Stimulated activated CD8-positive, alpha-beta memory T cell treated with anti-CD3 and anti-CD28 coated beads, Interleukin-7, amount 100 ng/mL, for 48 hours (primary cell): Measurements from ENCODE around the gene LPP.

Experiments used
- DNase-seq, 2 donors: peaks; one replicate each; pipeline ENCODE4 v3.0.0-alpha.2; 2020; ENCODE audit warnings: low read depth in 1 of 2; ENCODE audit errors: extremely low read depth in 1 of 2

The LPP gene

GRCh38 chr3:188796122-188796631, 642.2 kb downstream of the LPP start:
- DNase-seq = no peak

GRCh38 chr3:188797045-188797444, 643.1 kb downstream of the LPP start:
- no peak for DNase-seq

DNA sequence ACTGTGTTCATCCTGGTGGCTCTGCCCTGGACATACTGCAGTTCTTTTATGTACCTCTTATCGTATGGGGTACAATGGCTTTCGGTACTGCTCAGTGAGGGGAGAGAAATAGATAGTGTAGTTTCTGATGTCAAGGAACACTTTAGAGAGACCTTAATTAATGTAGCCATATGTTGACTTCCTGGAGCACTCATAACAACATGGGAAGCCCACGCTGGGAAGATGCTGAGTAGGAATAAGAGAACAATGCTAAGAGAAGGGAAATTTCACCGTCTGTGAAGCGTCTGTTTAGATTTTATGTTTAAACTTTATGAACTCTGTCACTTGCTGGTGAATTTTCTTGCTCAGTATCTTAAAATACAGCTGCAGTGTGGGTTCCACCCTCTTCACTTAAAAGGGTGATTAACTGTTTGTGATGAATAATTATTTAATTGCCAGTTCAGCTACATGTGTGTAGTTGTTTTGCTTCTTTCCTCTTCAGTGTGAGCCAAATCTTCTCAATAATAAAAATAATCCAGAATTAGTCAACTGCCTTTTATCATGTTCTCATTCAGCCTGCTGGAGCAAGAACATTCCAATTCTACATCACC, 644.7 kb downstream of the LPP start:
- DNase-seq = no peak

GRCh38 chr3:188801393-188801792, 647.4 kb downstream of the LPP start:
- DNase-seq = no peak

DNA sequence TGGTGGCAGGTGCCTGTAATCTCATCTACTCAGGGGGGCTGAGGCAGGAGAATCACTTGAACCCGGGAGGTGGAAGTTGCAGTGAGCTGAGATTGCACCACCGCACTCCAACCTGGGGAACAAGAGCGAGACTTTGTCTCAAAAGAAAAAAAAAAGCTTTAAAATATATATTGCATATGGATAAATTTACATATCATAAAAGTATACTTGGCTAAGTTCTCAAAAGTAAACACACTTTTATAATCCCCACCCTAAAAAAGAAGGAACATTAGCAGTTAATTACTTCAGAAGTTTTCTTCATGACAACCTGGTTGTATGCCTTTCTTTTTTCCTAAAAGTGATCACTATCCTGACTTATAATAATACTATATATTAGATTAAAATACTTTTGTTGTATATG, 648.7 kb downstream of the LPP start:
- no peak for DNase-seq

- DNase-seq = no peak
Measured at GRCh38 chr3:188807006-188807405, 653.0 kb downstream of the LPP start.

- no peak for DNase-seq
Measured at GRCh38 chr3:188812198-188812597, 658.2 kb downstream of the LPP start.

DNA sequence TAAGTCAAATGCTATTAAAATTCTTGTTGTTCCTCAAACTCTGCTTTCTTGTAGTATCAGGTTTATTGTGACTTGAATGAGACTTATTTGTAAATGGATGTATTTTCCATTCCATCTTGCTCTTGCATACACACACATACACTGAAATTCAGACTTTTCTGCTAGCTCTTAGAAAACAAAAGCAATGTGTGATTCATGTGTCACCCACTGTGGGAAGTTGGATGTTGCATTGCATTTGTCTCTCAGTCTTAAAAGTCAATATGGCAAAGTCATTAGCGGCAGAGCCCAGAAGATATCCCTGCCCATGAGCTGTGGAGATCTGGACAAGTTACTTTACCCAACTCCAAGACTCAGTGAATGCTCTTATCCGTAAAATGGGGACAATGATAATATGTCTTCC, 660.6 kb downstream of the LPP start:
- no peak for DNase-seq

GRCh38 chr3:188817103-188817934, 663.4 kb downstream of the LPP start:
- no peak for DNase-seq

- DNase-seq = no peak
Measured at GRCh38 chr3:188817935-188818269, 663.9 kb downstream of the LPP start.

DNA sequence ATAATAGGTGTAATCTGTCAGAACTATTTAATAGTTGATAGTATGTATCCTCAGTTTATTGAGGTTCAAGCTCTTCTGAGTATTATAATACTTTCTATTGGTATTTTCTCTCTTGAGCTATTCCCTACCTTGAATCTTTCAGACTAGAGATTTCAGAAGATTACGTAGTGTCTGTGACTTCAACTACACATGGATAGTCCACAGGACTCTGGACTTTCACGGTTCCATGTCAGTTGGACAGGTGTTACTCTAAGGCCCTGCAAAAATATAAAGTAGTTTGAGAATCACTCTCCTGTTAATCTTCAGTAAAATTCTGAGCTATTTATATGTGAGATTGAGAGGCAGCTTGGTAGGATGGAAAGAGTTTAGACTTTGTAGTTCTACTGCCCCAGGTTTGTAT, 664.3 kb downstream of the LPP start:
- DNase-seq = no peak

GRCh38 chr3:188819939-188820338, 666.0 kb downstream of the LPP start:
- no peak for DNase-seq

DNA sequence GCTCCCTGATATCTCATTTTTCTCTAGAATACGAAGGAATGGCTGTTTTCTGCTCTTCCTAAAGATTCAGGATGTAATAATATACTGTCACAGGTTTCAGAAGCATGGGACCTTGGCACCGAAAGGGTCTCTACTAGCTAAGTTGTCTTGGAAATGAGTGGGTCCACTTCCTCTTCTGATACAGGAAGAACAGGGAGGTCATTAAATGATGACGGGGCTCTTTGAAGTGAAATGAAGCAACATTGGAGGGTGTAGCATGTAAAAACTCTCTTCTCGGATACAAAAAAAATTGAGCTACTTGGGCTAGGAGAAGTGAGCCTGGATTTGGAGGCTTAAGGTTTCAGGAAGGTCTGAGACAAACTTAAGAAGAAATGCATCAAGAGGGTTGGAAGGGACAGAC, 668.0 kb downstream of the LPP start:
- DNase-seq = no peak

GRCh38 chr3:188822411-188822810, 668.5 kb downstream of the LPP start:
- no peak for DNase-seq

DNA sequence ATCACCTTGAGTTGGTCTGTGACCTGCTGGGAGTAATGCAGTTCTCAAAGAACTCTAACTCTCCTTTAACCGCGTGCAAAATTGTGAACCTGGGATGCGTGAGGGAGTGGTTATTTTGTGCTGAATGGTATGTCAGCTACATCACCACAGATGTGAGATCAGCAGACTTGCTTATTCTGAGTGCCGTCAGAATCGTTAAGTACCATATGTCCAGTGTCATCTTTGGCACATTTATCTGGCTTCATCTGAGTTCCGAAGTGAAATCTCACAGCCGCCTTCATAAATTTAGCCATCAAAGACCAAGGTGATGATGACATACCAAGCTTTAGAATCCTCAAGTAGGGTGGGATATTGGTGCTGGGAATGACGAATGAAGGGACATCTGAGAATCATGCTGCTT, 670.6 kb downstream of the LPP start:
- no peak for DNase-seq

DNA sequence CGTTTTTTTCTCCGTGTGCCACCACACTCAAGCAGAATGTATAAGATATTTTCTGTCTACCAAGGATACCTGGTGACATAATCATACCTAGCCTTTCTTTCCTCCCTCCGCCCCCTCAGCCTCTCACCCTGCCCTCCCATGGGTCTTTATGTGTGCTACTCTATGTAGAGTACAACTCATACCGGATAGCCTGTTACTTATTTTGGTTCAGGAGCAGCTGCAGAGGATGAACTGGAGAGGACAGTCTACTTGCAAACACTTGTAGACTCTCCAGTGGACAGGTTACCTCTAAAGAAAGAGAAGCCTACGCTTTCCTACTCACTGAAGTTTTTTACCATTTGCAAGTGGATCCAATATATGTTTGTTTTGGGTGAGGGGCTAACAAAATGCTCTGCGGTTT, 671.9 kb downstream of the LPP start:
- no peak for DNase-seq

- DNase-seq = no peak
Measured at GRCh38 chr3:188826574-188826973, 672.6 kb downstream of the LPP start.

DNA sequence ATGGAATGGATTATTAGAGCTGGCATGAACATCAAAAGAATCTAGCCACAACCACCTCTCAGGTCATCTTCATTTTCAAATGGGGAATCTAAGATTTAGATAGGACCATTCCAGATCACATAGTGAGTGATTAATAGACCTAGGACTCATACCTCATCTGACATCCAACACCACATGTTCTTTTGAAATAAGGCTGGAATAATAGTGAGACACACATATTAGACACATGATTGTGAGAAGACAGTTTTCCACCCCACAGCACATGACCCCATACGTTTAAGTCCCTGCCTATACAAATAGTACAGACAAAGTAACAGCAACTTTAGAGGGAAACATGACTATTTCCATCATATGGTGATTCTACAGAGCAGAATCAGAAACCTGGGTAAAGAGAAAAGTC, 673.1 kb downstream of the LPP start:
- no peak for DNase-seq

DNA sequence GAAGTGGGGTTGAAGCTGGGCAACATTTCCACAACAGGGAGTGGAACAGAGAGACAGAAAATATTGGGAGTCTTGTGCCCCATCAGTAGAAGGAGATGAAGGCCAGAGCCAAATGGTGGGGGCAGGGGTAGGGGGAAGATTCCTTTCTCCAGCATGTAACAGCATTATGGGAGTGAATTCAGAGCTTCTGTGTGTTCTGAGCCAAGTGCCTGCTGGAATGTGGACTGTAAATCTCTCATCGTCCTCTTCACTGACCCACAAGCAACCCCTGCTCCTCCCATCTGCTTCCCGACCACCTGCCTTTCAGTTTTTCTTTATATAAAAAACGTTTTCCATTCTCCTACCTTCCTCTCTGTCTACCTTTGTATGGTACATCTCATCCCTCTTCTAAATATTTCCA, 673.6 kb downstream of the LPP start:
- DNase-seq = no peak

- DNase-seq = no peak
Measured at GRCh38 chr3:188829130-188829529, 675.2 kb downstream of the LPP start.

- no peak for DNase-seq
Measured at GRCh38 chr3:188829576-188829975, 675.6 kb downstream of the LPP start.

GRCh38 chr3:188830893-188831292, 676.9 kb downstream of the LPP start:
- DNase-seq = no peak

DNA sequence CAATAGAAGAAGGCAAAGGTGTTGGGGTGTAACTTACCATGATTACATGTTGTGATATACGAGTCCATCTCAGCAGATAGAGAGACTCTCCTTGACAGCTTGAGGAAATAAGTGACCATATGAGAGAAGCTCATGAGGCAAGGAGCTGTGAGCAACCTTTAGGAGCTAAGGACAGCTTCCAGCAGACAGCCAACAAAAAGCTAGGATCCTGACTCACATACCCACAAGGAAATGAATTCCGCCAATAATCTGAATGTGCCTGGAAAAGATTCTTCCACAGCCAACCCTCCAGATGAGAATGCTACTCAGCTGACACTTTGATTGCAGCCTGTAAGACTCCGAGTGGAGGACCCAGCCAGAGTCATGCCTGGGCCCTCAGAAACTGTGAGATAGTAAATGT, 678.2 kb downstream of the LPP start:
- DNase-seq = no peak
